GM18505 (cell line): ENCODE data around the gene ZNF219.

Source experiments
- ATAC-seq: cut with Tn5 transposase; IDR thresholded peaks from one replicate; pipeline ENCODE4 v1.9.1; 2021; ENCODE audit not compliant: unreplicated experiment
- POLR2A ChIP-seq: IDR thresholded peaks from 4 replicates; pipeline ENCODE4 v1.6.1; 2011; ENCODE audit warnings: borderline replicate concordance; ENCODE audit not compliant: insufficient read depth, insufficient read length; ENCODE audit errors: extremely low read depth

The ZNF219 gene

DNA sequence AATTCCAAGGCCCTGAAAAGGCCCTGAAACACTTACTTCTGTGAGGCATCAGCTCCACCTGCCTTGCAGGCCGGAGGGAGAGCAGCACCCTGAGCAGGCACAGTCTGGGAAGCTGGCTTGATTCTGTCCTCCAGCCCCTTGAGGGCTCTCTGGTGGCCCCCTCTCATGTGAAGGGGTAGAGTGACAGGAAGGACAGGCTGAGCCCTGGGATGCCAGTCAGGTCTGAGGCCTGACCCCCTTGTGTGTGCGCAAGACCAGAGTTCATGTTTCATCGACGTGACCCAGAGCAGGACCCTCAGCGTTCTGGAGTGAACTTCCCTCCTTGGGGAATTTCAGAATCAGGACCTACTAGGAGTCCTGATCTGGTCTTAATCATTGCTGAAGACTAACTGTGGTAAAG, 39.6 kb downstream of the ZNF219 start:
- no peak for ATAC-seq
- TF ChIP-seq POLR2A, result no peak

DNA sequence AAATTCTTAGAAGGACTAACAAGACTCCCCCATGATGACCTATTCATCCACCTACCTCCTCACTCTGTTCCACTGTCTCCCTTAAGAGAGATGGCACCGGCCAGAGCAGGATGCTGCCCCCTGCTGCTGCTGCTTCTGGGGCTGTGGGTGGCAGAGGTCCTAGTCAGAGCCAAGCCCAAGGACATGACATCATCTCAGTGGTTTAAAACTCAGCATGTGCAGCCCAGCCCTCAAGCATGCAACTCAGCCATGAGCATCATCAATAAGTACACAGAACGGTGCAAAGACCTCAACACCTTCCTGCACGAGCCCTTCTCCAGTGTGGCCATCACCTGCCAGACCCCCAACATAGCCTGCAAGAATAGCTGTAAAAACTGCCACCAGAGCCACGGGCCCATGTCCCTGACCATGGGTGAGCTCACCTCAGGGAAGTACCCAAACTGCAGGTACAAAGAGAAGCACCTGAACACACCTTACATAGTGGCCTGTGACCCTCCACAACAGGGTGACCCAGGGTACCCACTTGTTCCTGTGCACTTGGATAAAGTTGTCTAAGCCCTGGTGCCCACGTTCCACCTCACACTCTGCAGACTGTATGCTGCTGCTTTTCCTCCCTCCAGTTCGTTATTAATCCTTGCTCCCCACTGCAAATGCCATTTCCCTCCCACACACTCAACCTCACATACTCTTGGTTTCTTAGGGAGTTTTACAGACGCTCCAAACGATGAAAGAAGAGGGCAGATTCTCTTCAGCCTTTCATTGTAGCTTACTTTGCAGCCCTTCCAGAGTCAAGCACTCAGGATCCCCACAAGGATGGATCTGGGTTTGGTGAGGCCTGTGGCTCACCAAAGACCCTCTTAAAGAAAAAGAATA, 40.4 kb downstream of the ZNF219 start, which contains the start of gene RNASE8:
RNASE8 (plus strand) TSS at position 20 of the 873 bp plus-strand sequence; CDS start at position 91, 71 bp downstream.
- no peak for TF ChIP-seq POLR2A
- no peak for ATAC-seq

DNA sequence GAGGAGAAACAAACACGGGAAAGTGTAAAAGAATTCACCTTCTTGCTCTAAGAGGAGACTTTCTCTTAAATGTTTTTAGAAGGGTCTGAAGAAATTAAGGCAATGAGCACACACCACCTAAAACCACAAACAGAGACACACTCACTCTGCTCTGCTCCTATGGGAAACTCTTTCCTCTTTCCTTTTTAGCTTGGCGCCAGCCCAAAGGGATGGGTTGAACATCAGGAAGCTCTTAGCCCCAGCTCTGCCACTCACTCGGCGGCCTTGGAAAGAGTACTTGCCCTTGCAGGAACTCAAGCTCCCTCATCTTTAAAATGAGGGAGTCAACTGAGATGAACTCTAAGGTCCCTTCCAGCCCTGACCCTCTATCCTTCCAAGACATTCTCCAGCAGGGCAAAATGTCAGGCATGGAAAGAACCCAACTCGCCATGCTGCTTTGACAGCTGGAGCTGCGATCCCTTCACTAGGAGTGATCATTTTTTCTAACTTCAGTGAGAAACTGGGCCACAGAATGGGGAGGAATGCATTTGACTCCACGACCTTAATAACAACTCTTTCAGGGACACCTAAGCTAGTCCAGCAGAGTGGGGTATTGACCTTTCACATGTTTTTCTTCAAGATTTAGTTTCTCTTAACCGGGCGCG, 41.8 kb downstream of the ZNF219 start:
- no peak for ATAC-seq
- TF ChIP-seq POLR2A, result no peak

DNA sequence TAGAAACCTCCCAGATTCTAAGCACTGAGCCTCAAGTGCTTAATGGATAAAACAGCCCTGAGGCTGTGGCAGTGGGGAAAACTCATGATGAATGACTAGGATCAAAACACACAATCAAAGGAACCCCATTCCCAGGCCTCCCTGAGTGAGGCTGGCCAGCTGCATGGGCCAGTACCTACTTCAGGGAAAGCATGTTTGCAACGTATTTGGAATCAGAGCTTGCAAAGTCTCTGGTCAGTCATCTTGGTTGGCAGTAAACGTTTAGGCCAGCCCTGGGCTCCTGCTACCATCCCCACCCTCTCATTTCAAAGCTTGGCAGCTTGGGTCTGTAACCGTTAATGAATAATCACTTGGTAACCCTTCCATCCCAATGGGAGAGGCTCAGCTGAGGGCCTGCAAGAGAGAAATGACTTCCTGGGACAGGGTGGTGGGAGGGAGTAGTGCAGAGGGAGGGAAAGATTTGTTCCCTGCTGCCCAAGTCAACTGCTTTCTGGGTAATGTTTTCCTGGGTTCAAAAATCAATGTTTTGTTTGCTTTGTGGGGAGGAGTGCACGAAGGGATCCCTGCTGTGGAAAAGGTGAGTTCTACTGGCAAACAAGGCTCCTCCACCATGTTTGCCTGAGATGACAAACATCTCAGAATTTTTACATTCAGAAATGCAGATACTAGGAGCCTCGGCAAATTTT, 42.9 kb downstream of the ZNF219 start:
- no peak for ATAC-seq
- no peak for TF ChIP-seq POLR2A

DNA sequence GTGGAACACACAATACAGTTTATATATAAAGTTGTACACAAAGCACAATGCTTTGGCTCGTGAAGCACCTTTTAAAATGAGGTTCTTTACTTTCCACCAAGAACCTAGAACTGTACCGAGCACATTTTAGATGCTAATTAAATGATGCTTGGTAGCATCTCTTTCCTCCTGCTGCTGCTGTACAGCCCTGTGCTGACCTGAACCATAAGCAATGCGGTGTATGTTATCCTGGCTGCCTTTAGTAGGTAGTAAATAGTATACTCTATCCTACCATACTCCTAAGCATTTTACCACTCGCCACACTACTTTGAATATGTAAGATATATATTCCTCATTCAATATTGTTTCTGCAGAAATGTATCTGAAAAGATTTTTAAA, 43.7 kb downstream of the ZNF219 start:
- TF ChIP-seq POLR2A, result no peak
- no peak for ATAC-seq

DNA sequence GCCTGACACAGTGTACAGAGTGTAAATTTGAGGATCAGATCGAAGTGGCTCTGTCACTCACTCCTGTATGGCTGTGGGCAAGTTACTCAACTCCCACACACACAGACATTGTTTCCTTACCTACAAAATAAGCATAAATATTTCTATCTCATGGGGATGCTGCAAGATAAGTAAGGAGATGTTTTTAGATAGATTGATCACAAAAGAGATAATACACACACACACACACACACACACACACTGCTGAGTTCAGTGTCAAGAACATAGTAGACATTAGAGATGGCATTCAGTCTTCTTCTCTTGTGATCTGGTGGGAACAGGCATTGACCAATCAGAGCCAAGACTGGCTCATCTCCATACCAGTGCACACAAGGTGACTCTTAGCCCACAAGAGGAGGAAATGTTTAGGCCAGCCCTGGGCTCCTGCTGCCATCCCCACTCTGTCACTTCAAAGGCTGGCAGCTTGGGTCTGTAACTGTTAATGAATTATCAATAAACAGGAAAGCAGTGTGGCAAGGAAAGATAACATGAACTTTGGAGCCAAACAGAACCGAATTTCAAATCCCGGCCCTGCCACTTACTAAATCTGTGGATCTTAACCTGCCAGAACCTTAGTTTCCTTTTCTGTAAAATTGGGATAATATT, 44.2 kb downstream of the ZNF219 start:
- ATAC-seq, result no peak
- no peak for TF ChIP-seq POLR2A

DNA sequence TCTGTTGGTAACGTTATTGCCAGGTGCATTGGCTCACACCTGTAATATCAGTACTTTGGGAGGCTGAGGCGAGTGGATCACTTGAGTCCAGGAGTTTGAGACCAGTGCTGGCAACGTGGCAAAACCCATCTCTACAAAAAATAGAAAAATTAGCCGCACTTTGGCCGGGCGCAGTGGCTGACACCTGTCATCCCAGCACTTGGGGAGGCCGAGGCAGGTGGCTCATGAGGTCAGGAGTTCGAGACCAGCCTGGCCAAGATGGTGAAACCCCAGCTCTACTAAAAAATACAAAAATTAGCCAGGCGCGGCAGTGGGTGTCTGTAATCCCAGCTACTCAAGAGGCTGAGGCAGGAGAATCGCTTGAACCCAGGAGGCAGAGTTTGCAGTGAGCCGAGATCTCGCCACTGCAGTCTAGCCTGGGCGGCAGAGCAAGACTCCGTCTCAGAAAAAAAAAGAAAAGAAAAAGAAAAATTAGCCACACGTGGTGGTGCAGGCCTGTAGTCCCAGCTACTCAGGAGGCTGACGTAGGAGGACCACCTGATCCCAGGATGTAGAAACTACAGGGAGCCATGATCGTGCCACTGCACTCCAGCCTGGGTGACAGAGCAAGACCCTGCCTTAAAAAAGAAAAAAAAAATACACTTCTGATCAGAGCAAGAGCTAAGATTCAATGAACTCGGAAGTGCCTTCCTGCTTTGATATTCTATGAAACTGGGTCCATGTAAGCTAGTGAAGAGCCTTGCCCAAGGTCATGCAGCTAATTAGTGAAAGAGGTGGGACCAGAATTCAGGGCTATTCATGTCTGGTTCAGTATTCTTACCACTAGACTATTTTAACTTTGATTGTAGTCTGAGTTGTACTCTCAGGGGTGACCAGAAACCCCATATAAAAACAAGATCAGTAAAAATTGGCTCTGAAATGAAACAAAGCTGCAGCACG, 45.0 kb downstream of the ZNF219 start:
- TF ChIP-seq POLR2A, result no peak
- ATAC-seq, result no peak

DNA sequence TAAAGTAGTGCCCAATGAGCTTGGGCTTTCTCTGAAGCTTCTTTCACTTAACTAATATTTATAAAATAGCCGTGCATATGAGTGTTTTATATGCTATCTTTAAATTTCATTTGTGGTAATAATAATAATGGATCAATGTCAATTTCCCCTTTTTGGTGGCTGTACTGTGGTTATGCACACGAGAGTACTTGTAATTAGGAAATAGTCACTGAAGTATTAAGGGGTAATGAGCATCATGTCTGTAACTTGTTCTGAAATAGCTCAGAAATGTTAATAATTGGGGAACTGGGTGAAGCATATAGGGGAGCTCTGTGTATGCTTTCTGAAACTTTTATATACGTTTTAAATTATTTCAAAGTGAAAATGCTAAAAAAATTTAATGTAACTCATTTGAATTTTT, 47.9 kb downstream of the ZNF219 start:
- no peak for TF ChIP-seq POLR2A
- ATAC-seq, result no peak

DNA sequence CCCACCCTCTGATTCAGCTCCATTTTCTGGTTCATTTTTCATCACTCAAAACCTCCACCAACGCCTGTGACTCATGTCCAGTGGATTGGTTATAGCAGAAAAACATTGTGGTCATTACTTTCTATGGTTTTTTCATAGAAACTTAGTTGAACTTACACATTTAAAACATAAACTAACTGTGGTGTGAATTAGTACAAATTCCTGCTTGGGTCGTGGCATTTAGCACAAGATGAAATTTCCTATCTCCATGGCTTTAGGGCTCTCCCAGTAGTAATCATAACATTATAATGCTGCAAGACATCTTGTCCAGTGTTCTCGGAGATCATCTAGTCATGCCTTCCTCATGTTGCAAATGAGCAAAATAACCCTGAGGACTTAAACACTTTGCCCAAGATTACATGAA, 49.2 kb downstream of the ZNF219 start:
- no peak for TF ChIP-seq POLR2A
- ATAC-seq, result no peak

DNA sequence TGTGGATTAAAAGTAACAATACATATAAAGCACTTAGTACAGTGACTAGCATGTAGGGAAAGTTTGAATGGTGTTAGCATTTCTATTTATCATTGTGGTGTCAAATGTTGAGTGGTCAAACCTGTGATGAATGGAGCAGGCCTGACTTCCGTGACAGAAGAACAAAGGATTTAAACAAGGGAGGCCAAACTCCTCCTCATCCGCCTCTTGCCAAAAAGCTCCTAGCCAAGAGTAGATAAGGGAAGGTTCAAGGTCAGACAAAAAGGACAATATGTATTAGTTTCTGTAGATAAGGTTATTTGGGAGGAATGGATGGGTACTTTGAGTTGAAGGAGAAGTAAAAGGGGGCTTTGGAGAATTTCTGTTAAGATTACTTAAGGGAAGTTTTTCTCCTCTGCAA, 49.8 kb downstream of the ZNF219 start:
- no peak for TF ChIP-seq POLR2A
- no peak for ATAC-seq

DNA sequence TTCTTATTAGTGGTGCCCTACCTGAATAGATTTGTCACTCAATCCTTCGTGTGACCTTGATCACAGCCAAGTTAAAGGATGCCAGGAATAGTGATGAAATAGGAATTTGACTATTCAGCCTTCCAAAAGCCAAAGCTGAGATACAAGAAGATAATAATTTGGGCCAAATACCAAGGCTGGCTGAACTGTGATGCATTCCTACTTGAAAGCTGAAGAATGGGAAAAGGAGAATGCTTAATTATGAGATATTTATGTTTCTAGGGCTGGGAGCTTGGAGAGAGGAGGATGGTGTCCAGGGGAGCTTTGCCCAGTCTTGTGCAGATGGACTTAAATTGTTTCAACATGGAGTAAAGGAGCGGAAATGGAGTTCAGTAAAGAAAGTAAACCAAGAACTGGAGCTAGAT, 51.1 kb downstream of the ZNF219 start:
- no peak for TF ChIP-seq POLR2A
- no peak for ATAC-seq

DNA sequence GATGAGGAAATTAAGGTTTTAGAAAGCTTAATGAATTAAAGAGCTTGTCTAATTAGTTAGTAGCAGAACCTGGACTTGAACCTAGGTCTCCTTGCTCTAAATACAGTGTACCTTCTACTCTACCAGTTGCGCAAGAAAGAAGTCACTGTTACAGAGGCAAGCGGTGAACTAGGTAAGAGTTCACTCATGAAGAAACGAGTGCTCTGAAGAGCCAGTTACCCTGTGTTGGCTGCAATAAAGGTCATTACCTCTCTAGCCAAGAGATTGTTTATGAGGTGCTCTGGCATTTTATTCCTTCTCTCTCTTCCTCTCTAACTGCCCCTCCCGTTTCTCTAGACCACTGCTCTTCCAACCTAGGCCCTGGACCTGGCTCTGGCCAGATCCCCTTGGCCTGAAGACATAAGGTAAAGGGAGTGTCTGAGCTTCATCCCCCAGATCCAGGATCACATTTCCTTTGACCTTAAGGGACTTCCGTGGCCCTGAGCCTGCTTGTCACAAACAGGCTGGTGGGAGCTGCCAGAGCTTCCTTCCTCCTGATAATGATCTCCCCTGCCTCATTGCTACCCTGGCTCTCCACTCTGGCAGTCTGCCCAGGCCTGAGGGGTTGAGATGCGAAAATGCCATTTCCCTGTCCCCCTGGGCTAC, 54.4 kb downstream of the ZNF219 start:
- TF ChIP-seq POLR2A, result no peak
- ATAC-seq, result no peak

DNA sequence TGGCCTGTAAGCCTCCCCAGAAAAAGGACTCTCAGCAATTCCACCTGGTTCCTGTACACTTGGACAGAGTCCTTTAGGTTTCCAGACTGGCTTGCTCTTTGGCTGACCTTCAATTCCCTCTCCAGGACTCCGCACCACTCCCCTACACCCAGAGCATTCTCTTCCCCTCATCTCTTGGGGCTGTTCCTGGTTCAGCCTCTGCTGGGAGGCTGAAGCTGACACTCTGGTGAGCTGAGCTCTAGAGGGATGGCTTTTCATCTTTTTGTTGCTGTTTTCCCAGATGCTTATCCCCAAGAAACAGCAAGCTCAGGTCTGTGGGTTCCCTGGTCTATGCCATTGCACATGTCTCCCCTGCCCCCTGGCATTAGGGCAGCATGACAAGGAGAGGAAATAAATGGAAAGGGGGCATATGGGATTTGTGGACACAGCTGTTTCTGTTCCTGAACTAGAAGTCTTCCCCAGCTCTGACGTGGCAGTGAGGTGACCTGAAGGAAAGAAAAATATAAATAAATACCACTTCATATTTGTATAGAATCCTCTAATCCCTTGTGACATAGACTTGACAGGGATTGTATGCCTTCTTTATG, 55.0 kb downstream of the ZNF219 start:
- no peak for TF ChIP-seq POLR2A
- no peak for ATAC-seq
